Liver (tissue), 9 donors: Measurements from ENCODE around the gene ATP11A. TPM values are rescaled to one million over a fixed set of nuclear protein-coding genes. Genes with fewer than 3 reads are reported as not detected.

Experiments
- DNase-seq: peaks from one replicate; pipeline ENCODE4 v3.0.0-alpha.2; 2017; ENCODE audit warnings: low spot score
- H3K27ac ChIP-seq, 2 donors: one replicate each; pipeline ENCODE4 v1.7.0; 2013; ENCODE audit warnings: inconsistent platforms in 2 of 2, low read length in 2 of 2, control low read depth in 1 of 2, low read depth in 1 of 2, mild to moderate bottlenecking in 1 of 2
- H3K27me3 ChIP-seq, 4 donors: one replicate each; pipeline versions ENCODE4 v1.6.1 to v1.7.0; 2013; ENCODE audit warnings: low read length in 3 of 4, inconsistent platforms in 1 of 4, mild to moderate bottlenecking in 1 of 4, moderate library complexity in 1 of 4; ENCODE audit not compliant: control insufficient read depth in 4 of 4, insufficient read depth in 4 of 4
- H3K36me3 ChIP-seq, 4 donors: one replicate each; pipeline versions ENCODE4 v1.6.1 to v1.7.0; 2013; ENCODE audit warnings: low read length in 3 of 4, mild to moderate bottlenecking in 3 of 4, low read depth in 1 of 4, moderate library complexity in 1 of 4; ENCODE audit not compliant: control insufficient read depth in 4 of 4, insufficient read depth in 3 of 4
- H3K4me1 ChIP-seq, 4 donors: one replicate each; pipeline versions ENCODE4 v1.6.1 to v1.7.0; 2013; ENCODE audit warnings: low read length in 3 of 4, mild to moderate bottlenecking in 3 of 4, moderate library complexity in 1 of 4; ENCODE audit not compliant: control insufficient read depth in 4 of 4, insufficient read depth in 4 of 4
- H3K4me3 ChIP-seq, 3 donors: one replicate each; pipeline versions ENCODE4 v1.6.1 to v1.7.0; 2013; ENCODE audit warnings: low read length in 3 of 3, control low read depth in 1 of 3, low read depth in 1 of 3, mild to moderate bottlenecking in 1 of 3
- H3K9ac ChIP-seq, 2 donors: one replicate each; pipeline ENCODE4 v1.7.0; 2013; ENCODE audit warnings: low read length in 2 of 2, mild to moderate bottlenecking in 2 of 2, moderate library complexity in 2 of 2, control low read depth in 1 of 2, low read depth in 1 of 2
- H3K9me3 ChIP-seq, 4 donors: one replicate each; pipeline versions ENCODE4 v1.6.1 to v1.7.0; 2013; ENCODE audit warnings: low read length in 3 of 4; ENCODE audit not compliant: control insufficient read depth in 4 of 4
- EGR1 ChIP-seq, 2 donors: IDR thresholded peaks; 2 replicates each; pipeline ENCODE4 v1.6.1; 2016 to 2018; ENCODE audit warnings: antibody characterized with exemption in 2 of 2, low read depth in 2 of 2
- FOXA1 ChIP-seq: IDR thresholded peaks from 2 replicates; pipeline ENCODE4 v1.6.1; 2016; ENCODE audit warnings: antibody characterized with exemption
- FOXA2 ChIP-seq: IDR thresholded peaks from 2 replicates; pipeline ENCODE4 v1.6.1; 2016; ENCODE audit warnings: antibody characterized with exemption
- GABPA ChIP-seq, 2 donors: IDR thresholded peaks in 1 of 2; conservative IDR thresholded peaks in 1 of 2; 2 replicates each; pipeline ENCODE4 v1.6.1; 2016; ENCODE audit warnings: antibody characterized with exemption in 2 of 2, mild to moderate bottlenecking in 1 of 2, moderate library complexity in 1 of 2
- HNF4A ChIP-seq, 2 donors: conservative IDR thresholded peaks; 2 replicates each; pipeline ENCODE4 v1.6.1; 2016; ENCODE audit warnings: antibody characterized with exemption in 2 of 2, mild to moderate bottlenecking in 2 of 2
- HNF4G ChIP-seq: IDR thresholded peaks from 2 replicates; pipeline ENCODE4 v1.6.1; 2016; ENCODE audit warnings: antibody characterized with exemption
- NR2F2 ChIP-seq: IDR thresholded peaks from 2 replicates; pipeline ENCODE4 v1.6.1; 2016; ENCODE audit warnings: antibody characterized with exemption
- RAD21 ChIP-seq, 2 donors: IDR thresholded peaks; 2 replicates each; pipeline ENCODE4 v1.6.1; 2016; ENCODE audit warnings: antibody characterized with exemption in 2 of 2, mild to moderate bottlenecking in 2 of 2
- RXRA ChIP-seq, 2 donors: IDR thresholded peaks; 2 replicates each; pipeline ENCODE4 v1.6.1; 2017 to 2018; ENCODE audit warnings: antibody characterized with exemption in 2 of 2, mild to moderate bottlenecking in 1 of 2
- SP1 ChIP-seq: IDR thresholded peaks from 2 replicates; pipeline ENCODE4 v1.6.1; 2018; ENCODE audit warnings: antibody characterized with exemption, mild to moderate bottlenecking
- TAF1 ChIP-seq: conservative IDR thresholded peaks from 2 replicates; pipeline ENCODE4 v1.6.1; 2016; ENCODE audit warnings: antibody characterized with exemption, mild to moderate bottlenecking
- WGBS: extraction: QIAGEN DNeasy Blood & Tissue Kit; methylation state at CpG from one replicate; pipeline ENCODE4 v1.1.7; 2013; 5-methylcytosine and 5-hydroxymethylcytosine counted together
- polyA plus RNA-seq, 2 donors: library from polyadenylated mRNA; stranded (reverse) in 1 of 2; unstranded in 1 of 2; fragments of 200-250 nt in 1 of 2; fragments of >200 nt in 1 of 2; fragmentation: Nextera tagmentation in 1 of 2; extraction: Ambion mirVana in 1 of 2; gene quantifications; one replicate each; pipeline versions ENCODE4 v1.2.1 to v1.2.3, GENCODE V29; 2013 to 2015
- total RNA-seq, 2 donors: library from RNA; depleted of rRNA; stranded (reverse); fragments of >200 nt; gene quantifications; one replicate each; pipeline ENCODE4 v1.2.3, GENCODE V29; 2014
- TF ChIP-seq, protein P1 (sequence below): IDR thresholded peaks from 2 replicates; pipeline ENCODE4 v1.6.1; 2016; ENCODE audit warnings: antibody characterized with exemption
- TF ChIP-seq, protein P2 (sequence below): fragments of 150-350 bp; IDR thresholded peaks from 2 replicates; pipeline ENCODE4 v1.5.1; 2017; ENCODE audit warnings: improper control_type of control experiment, low read depth, low read length; ENCODE audit not compliant: missing input control
- TF ChIP-seq, protein P3 (sequence below): IDR thresholded peaks from 2 replicates; pipeline ENCODE4 v1.6.1; 2016; ENCODE audit warnings: antibody characterized with exemption, mild to moderate bottlenecking
- TF ChIP-seq, protein P4 (sequence below): IDR thresholded peaks from 2 replicates; pipeline ENCODE4 v1.6.1; 2016; ENCODE audit warnings: antibody characterized with exemption
- donor health status: healthy.
- donor health status: healthy.
- donor health status: healthy.
- donor health status: healthy.
- donor health status: healthy.

ATP11A gene
- total and polyA plus RNA-seq, 4 donors, result 8.7 to 27.9 (median 13.8) TPM

DNA sequence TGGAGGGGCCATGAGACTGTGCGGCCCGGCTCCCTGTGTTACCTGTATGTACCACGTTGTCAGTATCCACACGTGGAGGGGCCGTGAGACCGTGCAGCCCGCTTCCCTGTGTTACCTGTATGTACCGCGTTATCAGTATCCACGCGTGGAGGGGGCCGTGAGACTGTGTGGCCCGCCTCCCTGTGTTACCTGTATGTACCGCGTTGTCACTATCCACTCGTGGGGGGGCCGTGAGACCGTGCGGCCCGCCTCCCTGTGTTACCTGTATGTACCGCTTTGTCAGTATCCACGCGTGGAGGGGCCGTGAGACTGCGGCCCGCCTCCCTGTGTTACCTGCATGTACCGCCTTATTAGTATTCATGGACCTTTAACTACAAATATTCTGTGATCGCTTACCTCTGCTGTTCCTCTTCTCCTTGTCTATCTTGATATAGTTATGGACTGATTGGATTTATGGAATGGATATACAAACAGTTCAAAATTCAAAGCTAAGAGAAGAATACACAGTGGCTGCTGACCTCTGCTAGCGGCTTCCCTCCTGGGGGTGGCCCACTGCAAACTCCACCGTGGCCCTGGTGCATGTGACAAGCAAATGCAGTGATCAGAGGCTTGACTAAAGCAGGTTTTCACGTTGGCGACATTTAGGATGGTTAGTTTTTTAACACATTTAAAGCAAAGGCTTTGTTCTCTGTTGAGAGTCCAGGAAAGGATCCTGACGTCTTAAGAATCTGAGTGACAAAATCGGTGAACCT is 38.7 kb downstream of the ATP11A start (continued):
- no peak for TF ChIP-seq EGR1 (IDR thresholded peaks at IDR 0.05; ENCODE audit: low read depth in 2 of 2)
- no peak for TF ChIP-seq RAD21 (IDR thresholded peaks at IDR 0.05)
- TF ChIP-seq, protein P1, sequence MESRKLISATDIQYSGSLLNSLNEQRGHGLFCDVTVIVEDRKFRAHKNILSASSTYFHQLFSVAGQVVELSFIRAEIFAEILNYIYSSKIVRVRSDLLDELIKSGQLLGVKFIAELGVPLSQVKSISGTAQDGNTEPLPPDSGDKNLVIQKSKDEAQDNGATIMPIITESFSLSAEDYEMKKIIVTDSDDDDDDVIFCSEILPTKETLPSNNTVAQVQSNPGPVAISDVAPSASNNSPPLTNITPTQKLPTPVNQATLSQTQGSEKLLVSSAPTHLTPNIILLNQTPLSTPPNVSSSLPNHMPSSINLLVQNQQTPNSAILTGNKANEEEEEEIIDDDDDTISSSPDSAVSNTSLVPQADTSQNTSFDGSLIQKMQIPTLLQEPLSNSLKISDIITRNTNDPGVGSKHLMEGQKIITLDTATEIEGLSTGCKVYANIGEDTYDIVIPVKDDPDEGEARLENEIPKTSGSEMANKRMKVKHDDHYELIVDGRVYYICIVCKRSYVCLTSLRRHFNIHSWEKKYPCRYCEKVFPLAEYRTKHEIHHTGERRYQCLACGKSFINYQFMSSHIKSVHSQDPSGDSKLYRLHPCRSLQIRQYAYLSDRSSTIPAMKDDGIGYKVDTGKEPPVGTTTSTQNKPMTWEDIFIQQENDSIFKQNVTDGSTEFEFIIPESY, result no peak
- no peak for TF ChIP-seq GABPA (IDR thresholded peaks at IDR 0.05 in 1 of 2, conservative IDR thresholded peaks at IDR 0.05 in 1 of 2)
- no peak for TF ChIP-seq HNF4G

DNA sequence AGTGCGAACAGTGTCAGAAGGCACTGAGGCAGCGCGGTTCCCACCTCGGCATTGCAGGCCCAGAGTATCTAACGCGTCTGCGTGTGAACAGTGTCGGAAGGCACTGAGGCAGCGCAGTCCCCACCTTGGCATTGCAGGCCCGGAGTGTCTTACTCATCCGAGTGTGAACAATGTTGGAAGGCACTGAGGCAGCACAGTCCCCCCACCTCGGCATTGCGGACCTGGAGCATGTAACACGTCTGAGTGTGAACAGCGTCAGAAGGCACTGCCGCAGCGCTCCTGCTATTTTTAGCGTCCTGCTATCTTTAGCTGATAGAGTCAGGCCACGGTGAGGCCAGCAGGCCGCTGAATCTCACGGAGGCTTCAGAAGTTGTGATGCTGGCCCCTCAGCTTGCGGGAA is 39.6 kb downstream of the ATP11A start:
- Histone ChIP-seq H3K4me3 (no peak overlapping the region), H3K27me3 (no peaks in the 10 kb centered on the region), H3K4me1 (peaks cover 0 to 6% (median 1%) of the 10 kb centered on the region in 4 donors), H3K9ac (no peak overlapping the region), H3K27ac (no peak overlapping the region), H3K36me3 (no peaks in the 10 kb centered on the region), H3K9me3 (no peaks in the 10 kb centered on the region)
- WGBS, result 90% methylated on average over 22 of the region's 22 CpGs
- no peak for TF ChIP-seq HNF4A (conservative IDR thresholded peaks at IDR 0.05)
- no peak for TF ChIP-seq RXRA (IDR thresholded peaks at IDR 0.05)
- TF ChIP-seq EGR1 (IDR thresholded peaks at IDR 0.05; ENCODE audit: low read depth in 2 of 2), result no peak
- no peak for TF ChIP-seq HNF4G
- TF ChIP-seq, protein P2, sequence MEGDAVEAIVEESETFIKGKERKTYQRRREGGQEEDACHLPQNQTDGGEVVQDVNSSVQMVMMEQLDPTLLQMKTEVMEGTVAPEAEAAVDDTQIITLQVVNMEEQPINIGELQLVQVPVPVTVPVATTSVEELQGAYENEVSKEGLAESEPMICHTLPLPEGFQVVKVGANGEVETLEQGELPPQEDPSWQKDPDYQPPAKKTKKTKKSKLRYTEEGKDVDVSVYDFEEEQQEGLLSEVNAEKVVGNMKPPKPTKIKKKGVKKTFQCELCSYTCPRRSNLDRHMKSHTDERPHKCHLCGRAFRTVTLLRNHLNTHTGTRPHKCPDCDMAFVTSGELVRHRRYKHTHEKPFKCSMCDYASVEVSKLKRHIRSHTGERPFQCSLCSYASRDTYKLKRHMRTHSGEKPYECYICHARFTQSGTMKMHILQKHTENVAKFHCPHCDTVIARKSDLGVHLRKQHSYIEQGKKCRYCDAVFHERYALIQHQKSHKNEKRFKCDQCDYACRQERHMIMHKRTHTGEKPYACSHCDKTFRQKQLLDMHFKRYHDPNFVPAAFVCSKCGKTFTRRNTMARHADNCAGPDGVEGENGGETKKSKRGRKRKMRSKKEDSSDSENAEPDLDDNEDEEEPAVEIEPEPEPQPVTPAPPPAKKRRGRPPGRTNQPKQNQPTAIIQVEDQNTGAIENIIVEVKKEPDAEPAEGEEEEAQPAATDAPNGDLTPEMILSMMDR, result no peak
- TF ChIP-seq, protein P3, sequence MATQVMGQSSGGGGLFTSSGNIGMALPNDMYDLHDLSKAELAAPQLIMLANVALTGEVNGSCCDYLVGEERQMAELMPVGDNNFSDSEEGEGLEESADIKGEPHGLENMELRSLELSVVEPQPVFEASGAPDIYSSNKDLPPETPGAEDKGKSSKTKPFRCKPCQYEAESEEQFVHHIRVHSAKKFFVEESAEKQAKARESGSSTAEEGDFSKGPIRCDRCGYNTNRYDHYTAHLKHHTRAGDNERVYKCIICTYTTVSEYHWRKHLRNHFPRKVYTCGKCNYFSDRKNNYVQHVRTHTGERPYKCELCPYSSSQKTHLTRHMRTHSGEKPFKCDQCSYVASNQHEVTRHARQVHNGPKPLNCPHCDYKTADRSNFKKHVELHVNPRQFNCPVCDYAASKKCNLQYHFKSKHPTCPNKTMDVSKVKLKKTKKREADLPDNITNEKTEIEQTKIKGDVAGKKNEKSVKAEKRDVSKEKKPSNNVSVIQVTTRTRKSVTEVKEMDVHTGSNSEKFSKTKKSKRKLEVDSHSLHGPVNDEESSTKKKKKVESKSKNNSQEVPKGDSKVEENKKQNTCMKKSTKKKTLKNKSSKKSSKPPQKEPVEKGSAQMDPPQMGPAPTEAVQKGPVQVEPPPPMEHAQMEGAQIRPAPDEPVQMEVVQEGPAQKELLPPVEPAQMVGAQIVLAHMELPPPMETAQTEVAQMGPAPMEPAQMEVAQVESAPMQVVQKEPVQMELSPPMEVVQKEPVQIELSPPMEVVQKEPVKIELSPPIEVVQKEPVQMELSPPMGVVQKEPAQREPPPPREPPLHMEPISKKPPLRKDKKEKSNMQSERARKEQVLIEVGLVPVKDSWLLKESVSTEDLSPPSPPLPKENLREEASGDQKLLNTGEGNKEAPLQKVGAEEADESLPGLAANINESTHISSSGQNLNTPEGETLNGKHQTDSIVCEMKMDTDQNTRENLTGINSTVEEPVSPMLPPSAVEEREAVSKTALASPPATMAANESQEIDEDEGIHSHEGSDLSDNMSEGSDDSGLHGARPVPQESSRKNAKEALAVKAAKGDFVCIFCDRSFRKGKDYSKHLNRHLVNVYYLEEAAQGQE, result no peak
- TF ChIP-seq RAD21 (IDR thresholded peaks at IDR 0.05), result no peak
- TF ChIP-seq FOXA1, result no peak
- DNase-seq, result no peak

DNA sequence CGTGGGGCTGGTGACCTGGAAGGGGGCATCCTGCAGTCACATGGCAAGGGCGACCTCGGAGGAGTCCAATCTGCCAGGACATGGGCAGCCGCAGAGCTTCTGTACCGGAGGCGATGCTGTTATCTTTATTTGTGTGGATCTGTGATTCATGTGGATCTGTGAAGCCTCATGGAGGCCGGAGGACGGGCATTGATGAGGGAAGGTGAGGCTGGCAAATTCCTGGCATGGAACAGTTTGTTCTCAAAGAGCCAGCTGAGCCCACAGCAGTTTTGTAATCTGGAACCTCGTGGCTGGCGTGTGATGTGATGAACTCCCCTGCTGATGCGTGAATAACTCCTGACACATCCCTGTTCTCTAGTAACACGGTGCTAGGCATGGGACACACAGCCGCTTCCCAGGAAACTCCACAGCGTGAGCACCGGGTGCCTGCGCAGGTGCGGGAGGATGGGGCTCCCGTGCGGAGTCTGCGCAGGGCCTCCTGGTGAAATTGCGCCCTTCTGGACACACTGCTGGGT is 40.4 kb downstream of the ATP11A start:
- no peaks in the 10 kb centered on the region for H3K9me3 ChIP-seq
- H3K4me1 ChIP-seq, result peaks cover 0 to 6% (median 1%) of the 10 kb centered on the region in 4 donors
- H3K36me3 ChIP-seq, result no peaks in the 10 kb centered on the region
- no peak overlapping the region for H3K9ac ChIP-seq
- 94% methylated on average over 21 of the region's 21 CpGs for WGBS
- H3K27me3 ChIP-seq, result no peaks in the 10 kb centered on the region
- no peak for DNase-seq
- H3K4me3 ChIP-seq, result no peak overlapping the region
- no peak overlapping the region for H3K27ac ChIP-seq
- TF ChIP-seq HNF4A (conservative IDR thresholded peaks at IDR 0.05), result no peak
- TF ChIP-seq, protein P3, result no peak
- TF ChIP-seq TAF1, result no peak
- no peak for TF ChIP-seq RAD21 (IDR thresholded peaks at IDR 0.05)
- no peak for TF ChIP-seq SP1
- TF ChIP-seq, protein P2, result no peak
- TF ChIP-seq, protein P4, sequence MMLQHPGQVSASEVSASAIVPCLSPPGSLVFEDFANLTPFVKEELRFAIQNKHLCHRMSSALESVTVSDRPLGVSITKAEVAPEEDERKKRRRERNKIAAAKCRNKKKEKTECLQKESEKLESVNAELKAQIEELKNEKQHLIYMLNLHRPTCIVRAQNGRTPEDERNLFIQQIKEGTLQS, result no peak
- no peak for TF ChIP-seq NR2F2
- TF ChIP-seq FOXA2, result no peak
